Keratinocyte (primary cell): Measurements from ENCODE around the gene PCTP.

Experiments used
- CTCF ChIP-seq, 3 experiments: IDR thresholded peaks in 1 of 3; conservative IDR thresholded peaks in 1 of 3; optimal IDR thresholded peaks in 1 of 3; 2 replicates in 2 of 3; 3 replicates in 1 of 3; pipeline versions ENCODE3 to v1.5.1; 2011; ENCODE audit warnings: low read length in 3 of 3, mild to moderate bottlenecking in 3 of 3, moderate library complexity in 2 of 3, control low read depth in 1 of 3, inconsistent platforms in 1 of 3; ENCODE audit not compliant: insufficient read depth in 2 of 3; ENCODE audit errors: extremely low read depth in 1 of 3
- EZH2 ChIP-seq: IDR thresholded peaks from one replicate; pipeline ENCODE4 v1.6.1; 2012; ENCODE audit warnings: inconsistent platforms, mild to moderate bottlenecking, low read length, moderate library complexity

- TF ChIP-seq CTCF (optimal IDR thresholded peaks at IDR 0.05 in 1 of 3, IDR thresholded peaks at IDR 0.05 in 1 of 3, conservative IDR thresholded peaks at IDR 0.05 in 1 of 3; ENCODE audit: extremely low read depth in 1 of 3, insufficient read depth in 2 of 3, low read length in 3 of 3): no peak
- no peak for TF ChIP-seq EZH2
Measured at GRCh38 chr17:55747209-55747608, 3.6 kb upstream of the PCTP start.
